Fibroblast of lung (primary cell): ENCODE results near the gene ACSF2.

ENCODE experiments used
- CTCF ChIP-seq, 2 donors: IDR thresholded peaks in 1 of 2; conservative IDR thresholded peaks in 1 of 2; 1 replicate in 1 of 2; 2 replicates in 1 of 2; pipeline ENCODE4 v1.5.1; 2011 to 2012; ENCODE audit warnings: low read length in 2 of 2, control low read depth in 1 of 2, inconsistent platforms in 1 of 2, low read depth in 1 of 2, mild to moderate bottlenecking in 1 of 2
- EZH2 ChIP-seq: IDR thresholded peaks from 2 replicates; pipeline ENCODE4 v1.5.1; 2012; ENCODE audit warnings: low read length, control low read depth, mild to moderate bottlenecking; ENCODE audit errors: missing control alignments

- TF ChIP-seq EZH2, result no peak
- no peak for TF ChIP-seq CTCF (conservative IDR thresholded peaks at IDR 0.05 in 1 of 2, IDR thresholded peaks at IDR 0.05 in 1 of 2; ENCODE audit: low read depth in 1 of 2, low read length in 2 of 2)
Observed at GRCh38 chr17:50381260-50381815, 44.7 kb upstream of the ACSF2 start.
